ENCODE results near the gene CLIC4.
"Not testable (repeated sequence)": the region's sequence is repeated elsewhere in the genome, so short reads cannot be mapped to it uniquely, and the experiment has no call there.

The CLIC4 gene

DNA sequence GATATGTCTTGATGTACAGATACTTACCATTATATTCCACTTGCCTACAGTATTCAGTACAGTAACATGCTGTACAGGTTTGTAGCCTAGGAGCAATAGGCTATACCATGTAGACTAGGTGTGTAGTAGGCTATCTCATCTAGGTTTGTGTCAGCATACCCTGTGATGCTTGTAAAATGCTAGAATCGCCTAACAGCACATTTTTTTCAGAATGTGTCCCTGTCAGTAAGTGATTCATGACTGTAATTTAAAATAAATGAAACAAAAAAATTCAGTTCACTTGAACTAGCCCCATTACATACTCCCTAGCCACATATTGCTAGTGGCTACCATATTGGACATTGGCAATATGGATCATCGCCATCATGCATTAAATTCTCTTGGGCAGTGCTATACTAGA lies 51.3 kb downstream of the CLIC4 start:
- in situ Hi-C loops (cut with MboI; ENCODE audit: low sequenced_read_pairs, unreplicated experiment), result no loop called here
- TF ChIP-seq, protein P1, sequence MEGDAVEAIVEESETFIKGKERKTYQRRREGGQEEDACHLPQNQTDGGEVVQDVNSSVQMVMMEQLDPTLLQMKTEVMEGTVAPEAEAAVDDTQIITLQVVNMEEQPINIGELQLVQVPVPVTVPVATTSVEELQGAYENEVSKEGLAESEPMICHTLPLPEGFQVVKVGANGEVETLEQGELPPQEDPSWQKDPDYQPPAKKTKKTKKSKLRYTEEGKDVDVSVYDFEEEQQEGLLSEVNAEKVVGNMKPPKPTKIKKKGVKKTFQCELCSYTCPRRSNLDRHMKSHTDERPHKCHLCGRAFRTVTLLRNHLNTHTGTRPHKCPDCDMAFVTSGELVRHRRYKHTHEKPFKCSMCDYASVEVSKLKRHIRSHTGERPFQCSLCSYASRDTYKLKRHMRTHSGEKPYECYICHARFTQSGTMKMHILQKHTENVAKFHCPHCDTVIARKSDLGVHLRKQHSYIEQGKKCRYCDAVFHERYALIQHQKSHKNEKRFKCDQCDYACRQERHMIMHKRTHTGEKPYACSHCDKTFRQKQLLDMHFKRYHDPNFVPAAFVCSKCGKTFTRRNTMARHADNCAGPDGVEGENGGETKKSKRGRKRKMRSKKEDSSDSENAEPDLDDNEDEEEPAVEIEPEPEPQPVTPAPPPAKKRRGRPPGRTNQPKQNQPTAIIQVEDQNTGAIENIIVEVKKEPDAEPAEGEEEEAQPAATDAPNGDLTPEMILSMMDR (IDR thresholded peaks at IDR 0.05; ENCODE audit: borderline replicate concordance, control extremely low read depth, extremely low read depth, insufficient read depth, missing control alignments), result no peak
- DNase-seq (ENCODE audit: low spot score), result no peak

DNA sequence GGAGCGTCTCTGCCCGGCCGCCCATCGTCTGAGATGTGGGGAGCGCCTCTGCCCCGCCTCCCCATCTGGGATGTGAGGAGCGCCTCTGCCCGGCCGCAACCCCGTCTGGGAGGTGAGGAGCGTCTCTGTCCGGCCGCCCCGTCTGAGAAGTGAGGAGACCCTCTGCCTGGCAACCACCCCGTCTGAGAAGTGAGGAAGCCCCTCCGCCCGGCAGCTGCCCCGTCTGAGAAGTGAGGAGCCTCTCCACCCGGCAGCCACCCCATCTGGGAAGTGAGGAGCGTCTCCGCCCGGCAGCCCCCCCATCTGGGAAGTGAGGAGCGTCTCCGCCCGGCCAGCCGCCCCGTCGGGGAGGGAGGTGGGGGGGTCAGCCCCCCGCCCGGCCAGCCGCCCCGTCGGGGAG lies 54.0 kb downstream of the CLIC4 start:
- in situ Hi-C loops (cut with MboI; ENCODE audit: low sequenced_read_pairs, unreplicated experiment); DNase-seq (ENCODE audit: low spot score): not testable (repeated sequence)

DNA sequence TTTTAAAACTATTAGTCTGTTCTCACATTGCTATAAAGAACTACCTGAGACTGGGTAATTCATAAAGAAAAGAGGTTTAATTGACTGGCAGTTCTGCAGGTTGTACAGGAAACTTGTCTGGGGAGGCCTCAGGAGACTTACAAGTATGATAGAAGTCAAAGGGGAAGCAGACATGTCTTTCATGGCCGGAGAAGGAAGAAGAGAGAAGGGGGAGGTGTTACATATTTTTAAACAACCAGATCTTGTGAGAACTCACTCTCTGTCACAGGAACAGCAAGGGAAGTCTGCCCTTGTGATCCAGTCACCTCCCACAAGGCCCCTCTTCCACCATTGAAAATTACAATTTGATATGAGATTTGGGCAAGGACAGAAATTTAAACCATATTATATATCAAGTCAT lies 55.9 kb downstream of the CLIC4 start:
- no peak for DNase-seq (ENCODE audit: low spot score)
- TF ChIP-seq, protein P1 (IDR thresholded peaks at IDR 0.05; ENCODE audit: borderline replicate concordance, control extremely low read depth, extremely low read depth, insufficient read depth, missing control alignments), result no peak
- in situ Hi-C loops (cut with MboI; ENCODE audit: low sequenced_read_pairs, unreplicated experiment), result no loop called here

DNA sequence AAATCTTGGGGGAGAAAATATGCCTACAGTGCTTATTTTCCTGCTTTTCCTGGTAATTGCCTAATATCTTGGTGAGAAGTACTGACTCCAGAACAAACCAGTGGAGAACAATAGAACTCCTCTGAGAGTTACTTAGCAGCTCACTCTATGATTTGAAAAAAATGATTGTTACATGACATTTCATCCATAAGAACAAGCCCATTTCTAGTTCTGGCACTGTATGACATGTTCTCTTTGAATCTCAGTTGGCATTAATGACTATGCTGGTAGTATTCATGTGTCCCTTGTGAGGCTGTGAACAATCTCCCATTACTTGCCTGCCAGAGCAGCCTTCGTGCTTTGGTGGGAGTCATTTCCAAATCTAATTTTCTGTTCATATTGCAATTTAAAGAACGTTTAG lies 58.0 kb downstream of the CLIC4 start:
- TF ChIP-seq, protein P1 (IDR thresholded peaks at IDR 0.05; ENCODE audit: borderline replicate concordance, control extremely low read depth, extremely low read depth, insufficient read depth, missing control alignments), result no peak
- no peak for DNase-seq (ENCODE audit: low spot score)
- in situ Hi-C loops (cut with MboI; ENCODE audit: low sequenced_read_pairs, unreplicated experiment), result no loop called here

DNA sequence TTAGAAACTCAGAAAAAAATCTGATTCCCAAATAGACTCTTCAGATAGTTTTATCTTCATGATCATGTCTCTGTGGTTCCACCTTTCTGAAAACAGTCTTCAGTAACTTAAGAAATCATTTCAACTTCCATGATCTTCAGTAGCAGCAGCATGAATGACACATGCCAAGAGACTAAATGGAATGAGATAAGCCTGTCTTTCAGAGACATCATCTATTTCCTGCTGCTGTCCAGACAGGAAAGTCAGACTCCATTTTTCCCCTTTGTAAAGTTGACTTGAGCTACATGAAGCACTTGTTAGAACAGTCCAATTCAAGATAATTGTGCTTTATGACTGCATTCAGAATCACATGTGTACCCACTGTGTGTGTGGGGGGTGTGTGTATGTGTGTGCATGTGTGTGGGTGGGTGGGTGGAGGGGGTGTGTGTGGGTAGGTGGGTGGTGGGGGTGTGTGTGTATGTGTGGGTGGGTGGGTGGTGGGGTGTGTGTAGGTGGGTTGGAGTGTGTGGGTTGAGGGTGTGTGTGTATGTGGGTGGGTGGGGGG lies 58.8 kb downstream of the CLIC4 start:
- peak; percentile 25 for DNase-seq (ENCODE audit: low spot score)
- in situ Hi-C loops (cut with MboI; ENCODE audit: low sequenced_read_pairs, unreplicated experiment), result no loop called here
- TF ChIP-seq, protein P1 (IDR thresholded peaks at IDR 0.05; ENCODE audit: borderline replicate concordance, control extremely low read depth, extremely low read depth, insufficient read depth, missing control alignments), result no peak

DNA sequence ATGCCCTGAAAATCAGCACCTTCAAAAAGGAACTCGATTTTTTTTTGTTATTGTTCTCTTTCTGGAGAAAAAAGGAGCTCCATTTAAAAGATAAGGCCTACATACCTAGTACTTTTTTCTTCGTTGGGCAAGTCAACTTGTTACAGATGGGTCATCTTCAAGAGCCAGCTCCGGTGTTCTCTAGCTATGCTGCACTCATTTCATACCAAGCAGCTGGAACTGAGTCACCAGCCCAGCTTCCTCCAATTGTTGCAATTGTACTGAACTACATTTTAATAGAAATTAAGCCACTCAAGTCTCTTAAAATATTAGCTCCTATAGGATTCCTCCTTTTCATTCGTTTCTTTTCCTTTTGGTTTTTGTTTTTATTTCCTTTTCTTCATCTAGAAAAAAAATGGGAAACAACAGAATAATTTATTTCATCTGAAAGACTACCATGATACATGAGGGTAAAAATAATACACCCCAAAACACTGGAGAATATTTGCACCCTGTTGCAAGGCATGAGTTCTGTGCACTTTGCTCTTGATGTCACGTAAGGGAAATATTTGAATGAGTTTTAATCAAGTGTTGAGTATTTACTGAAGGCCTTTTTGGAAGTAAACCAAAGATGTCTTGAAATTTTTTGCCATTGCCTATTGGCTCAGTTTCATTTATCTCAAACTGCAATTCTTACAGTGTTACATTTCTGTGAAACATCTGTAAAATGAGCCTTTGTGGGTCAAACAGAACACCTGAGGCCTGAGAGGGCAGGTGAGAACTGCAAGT lies 60.5 kb downstream of the CLIC4 start:
- DNase-seq (ENCODE audit: low spot score), result no peak
- in situ Hi-C loops (cut with MboI; ENCODE audit: low sequenced_read_pairs, unreplicated experiment), result no loop called here

DNA sequence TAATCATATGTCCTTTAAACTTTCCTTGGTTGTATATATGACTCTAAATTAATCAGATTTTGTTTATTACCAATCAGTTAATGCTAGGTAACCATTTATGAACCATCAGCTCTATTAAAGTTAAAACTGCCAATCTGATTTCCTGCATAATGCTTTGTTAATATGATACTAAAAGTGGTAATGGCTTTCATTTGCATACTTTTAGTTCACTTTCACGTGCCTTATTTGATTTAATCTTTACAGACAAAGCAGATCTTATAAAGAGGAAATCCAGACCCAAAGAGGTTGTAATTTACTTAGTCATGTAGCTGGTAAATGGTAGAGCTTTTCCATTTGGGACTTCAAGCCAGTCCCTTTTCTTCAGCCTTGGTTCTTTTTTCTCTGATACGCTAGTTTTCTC lies 61.3 kb downstream of the CLIC4 start:
- DNase-seq (ENCODE audit: low spot score), result no peak
- TF ChIP-seq, protein P1 (IDR thresholded peaks at IDR 0.05; ENCODE audit: borderline replicate concordance, control extremely low read depth, extremely low read depth, insufficient read depth, missing control alignments), result no peak
- in situ Hi-C loops (cut with MboI; ENCODE audit: low sequenced_read_pairs, unreplicated experiment), result no loop called here

More for the DNA sequence above, 60.5 kb downstream of the CLIC4 start:
- TF ChIP-seq, protein P1 (IDR thresholded peaks at IDR 0.05; ENCODE audit: borderline replicate concordance, control extremely low read depth, extremely low read depth, insufficient read depth, missing control alignments), result no peak

DNA sequence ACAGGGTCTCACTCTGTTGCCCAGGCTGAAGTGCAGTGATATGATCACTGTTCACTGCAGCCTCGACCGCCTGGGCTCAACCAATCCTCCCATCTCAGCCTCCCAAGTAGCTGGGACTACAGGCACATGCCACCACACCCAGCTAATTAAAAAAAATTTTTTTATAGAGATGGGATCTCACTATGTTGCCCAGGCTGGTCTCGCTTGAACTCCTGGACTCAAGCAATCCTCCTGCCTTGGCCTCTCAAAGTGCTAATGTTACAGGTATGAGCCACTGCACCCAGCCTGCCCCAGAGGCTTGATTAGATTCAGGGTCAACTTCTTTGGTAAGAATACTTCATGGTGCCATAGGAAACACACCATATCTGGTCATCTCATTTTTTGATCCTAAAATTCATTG lies 66.2 kb downstream of the CLIC4 start:
- in situ Hi-C loops (cut with MboI; ENCODE audit: low sequenced_read_pairs, unreplicated experiment), result not testable (repeated sequence)

DNA sequence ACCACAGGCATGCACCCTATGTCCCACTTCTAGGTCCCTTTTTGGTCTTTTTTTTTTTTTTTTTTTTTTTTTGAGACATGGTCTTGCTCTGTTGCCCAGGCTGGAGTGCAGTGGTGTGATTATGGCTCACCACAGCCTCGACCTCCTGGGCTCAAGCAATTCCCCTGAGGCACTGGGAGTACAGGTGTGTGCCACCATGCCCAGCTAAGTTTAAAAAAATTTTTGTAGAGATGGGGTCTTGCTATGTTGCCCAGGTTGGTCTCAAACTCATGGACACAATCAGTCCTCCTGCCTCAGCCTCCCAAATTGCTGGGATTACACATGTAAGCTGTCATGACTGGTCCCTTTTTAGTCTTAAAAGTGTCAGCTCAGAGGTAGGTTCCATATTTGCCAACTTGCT lies 75.0 kb downstream of the CLIC4 start:
- in situ Hi-C loops (cut with MboI; ENCODE audit: low sequenced_read_pairs, unreplicated experiment), result loop anchor here (5.0 kb wide), 1 partner anchor 133 kb away; no protein-coding TSS in a partner anchor
- not testable (repeated sequence) for DNase-seq (ENCODE audit: low spot score)

More for the DNA sequence above, 66.2 kb downstream of the CLIC4 start:
- not testable (repeated sequence) for DNase-seq (ENCODE audit: low spot score)
